Heart left ventricle (tissue), 13 donors: ENCODE results near the gene MTOR.

Source experiments
- CTCF ChIP-seq, 12 donors: fragments of 200-600 bp; sonication (generic) in 4 of 12; IDR thresholded peaks; one replicate each; pipeline versions ENCODE4 v1.5.0 to v1.8.0; 2018 to 2022; ENCODE audit warnings: antibody characterized with exemption in 12 of 12, mild to moderate bottlenecking in 5 of 12
- POLR2A ChIP-seq, 2 donors: fragments of 450-650 bp; IDR thresholded peaks; one replicate each; pipeline ENCODE4 v1.6.1; 2017; ENCODE audit warnings: antibody characterized with exemption in 2 of 2, mild to moderate bottlenecking in 2 of 2, moderate library complexity in 2 of 2
- donor health status: ischemic (EF 13 %, LVEDD 7.1; RV severe dilation, severe dysfunction).
- donor health status: DM: no; HTN: yes; CAD: no.
- donor health status: DM: no; HTN: no; CAD: no.
- donor health status: ischemic (EF 25% LVEDD 6.9; RV normal size, moderate dysfunction).
- donor health status: ischemic (EF 25% LVEDD 5.7; RV mildly dilated, moderate dysfunction).
- donor health status: ischemic (EF 35%, LVEDD 5.7; RV mildly dilated, moderate dysfunction).
- donor health status: nonischemic (EF 11% LVEDD 7.7; RV severe dilation, severe dysfunction).
- donor health status: DM: yes; HTN: yes; CAD: no.
- donor health status: PGD.
- donor health status: ischemic (EF 29% LVEDD 5.4; RV normal size, mild dysfunction).
- donor health status: nonischemic (EF 23%, LVEDD 6.1; RV moderate dilation, normal function).

DNA sequence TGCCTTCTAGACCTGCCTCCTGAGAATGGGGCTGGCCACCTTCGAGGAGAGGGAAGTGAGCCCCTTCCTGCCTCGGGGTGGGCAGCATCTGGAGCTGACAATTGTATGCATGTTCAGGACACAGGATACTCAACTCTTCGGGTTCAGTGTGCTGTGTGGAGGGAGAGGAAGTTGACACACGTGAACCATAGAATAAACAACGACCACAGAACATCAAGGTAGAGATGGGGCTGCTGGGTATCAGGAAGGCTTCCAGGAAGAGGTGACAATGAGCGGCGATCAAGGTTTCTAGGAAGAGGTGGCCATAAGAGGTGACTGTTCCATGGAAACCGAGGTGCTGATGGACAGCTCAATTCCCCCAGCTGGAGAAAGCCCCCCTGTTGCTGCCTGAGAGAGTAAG is 32.6 kb upstream of the MTOR start:
- TF ChIP-seq CTCF (IDR thresholded peaks at IDR 0.05) (no peak), POLR2A (IDR thresholded peaks at IDR 0.05) (no peak)
